Measurements from ENCODE around the gene RAB4A. TPM values are rescaled to one million over a fixed set of nuclear protein-coding genes. Genes with fewer than 3 reads are reported as not detected.

RAB4A gene
- polyA plus RNA-seq, 1 donor from 2014 or later, result 49.8 TPM

GRCh38 chr1:229293528-229294204, 22.8 kb downstream of the RAB4A start:
- Histone ChIP-seq H3K9me3 (ENCODE audit: low read length) (no peaks in the 10 kb centered on the region), H3F3A (ENCODE audit: insufficient read depth, low read length, poor library complexity, severe bottlenecking) (no peaks in the 10 kb centered on the region), H3K9me2 (ENCODE audit: insufficient read depth, low read length) (no peaks in the 10 kb centered on the region), H3K36me3 (ENCODE audit: insufficient read depth, low read length) (no peaks in the 10 kb centered on the region), H3K27me3 (ENCODE audit: insufficient read depth, low read depth, low read length) (no peaks in the 10 kb centered on the region), H2AFZ (ENCODE audit: low read depth, low read length) (no peak overlapping the region), H3K4me2 (ENCODE audit: low read length) (no peak overlapping the region), H3K4me3 (ENCODE audit: low read length) (no peak overlapping the region), H3K79me2 (replicated peaks; ENCODE audit: insufficient read depth, low read length) (no peaks in the 10 kb centered on the region), H3K9ac (ENCODE audit: low read length) (no peak overlapping the region), H4K20me1 (ENCODE audit: insufficient read depth) (no peaks in the 10 kb centered on the region), H3K27ac (ENCODE audit: low read length) (no peak overlapping the region)
- no peak for TF ChIP-seq CTCF (IDR thresholded peaks at IDR 0.05; ENCODE audit: poor library complexity, severe bottlenecking)
- TF ChIP-seq POLR2AphosphoS5 (IDR thresholded peaks at IDR 0.05), result no peak
- no peak for TF ChIP-seq MXI1 (conservative IDR thresholded peaks at IDR 0.05; ENCODE audit: poor library complexity, severe bottlenecking)
- no peak for TF ChIP-seq EZH2 (IDR thresholded peaks at IDR 0.05; ENCODE audit: borderline replicate concordance, insufficient read depth, low read length, poor library complexity, severe bottlenecking)
- no peak for TF ChIP-seq SMC3 (conservative IDR thresholded peaks at IDR 0.05; ENCODE audit: poor library complexity)
- no peak for TF ChIP-seq EP300 (conservative IDR thresholded peaks at IDR 0.05; ENCODE audit: poor library complexity, severe bottlenecking)
- TF ChIP-seq REST (IDR thresholded peaks at IDR 0.05; ENCODE audit: borderline replicate concordance), result no peak

- no peaks in the 10 kb centered on the region for H3F3A ChIP-seq (ENCODE audit: insufficient read depth, low read length, poor library complexity, severe bottlenecking)
- H3K9me3 ChIP-seq (ENCODE audit: low read length), result no peaks in the 10 kb centered on the region
- H2AFZ ChIP-seq (ENCODE audit: low read depth, low read length), result no peak overlapping the region
- H3K9ac ChIP-seq (ENCODE audit: low read length), result no peak overlapping the region
- H3K36me3 ChIP-seq (ENCODE audit: insufficient read depth, low read length), result no peaks in the 10 kb centered on the region
- no peaks in the 10 kb centered on the region for H4K20me1 ChIP-seq (ENCODE audit: insufficient read depth)
- no peak for TF ChIP-seq EP300 (conservative IDR thresholded peaks at IDR 0.05; ENCODE audit: poor library complexity, severe bottlenecking)
- no peak for TF ChIP-seq REST (IDR thresholded peaks at IDR 0.05; ENCODE audit: borderline replicate concordance)
- no peak for TF ChIP-seq EZH2 (IDR thresholded peaks at IDR 0.05; ENCODE audit: borderline replicate concordance, insufficient read depth, low read length, poor library complexity, severe bottlenecking)
- TF ChIP-seq RAD21 (conservative IDR thresholded peaks at IDR 0.05), result no peak
- no peak for TF ChIP-seq TAF1 (IDR thresholded peaks at IDR 0.05; ENCODE audit: low read depth)
- TF ChIP-seq CTCF (IDR thresholded peaks at IDR 0.05; ENCODE audit: poor library complexity, severe bottlenecking), result no peak
- no peak for TF ChIP-seq POLR2AphosphoS5 (IDR thresholded peaks at IDR 0.05)
- TF ChIP-seq SMC3 (conservative IDR thresholded peaks at IDR 0.05; ENCODE audit: poor library complexity), result no peak
- no peak for TF ChIP-seq MXI1 (conservative IDR thresholded peaks at IDR 0.05; ENCODE audit: poor library complexity, severe bottlenecking)
- no peaks in the 10 kb centered on the region for H3K9me2 ChIP-seq (ENCODE audit: insufficient read depth, low read length)
- no peak overlapping the region for H3K4me2 ChIP-seq (ENCODE audit: low read length)
- no peak overlapping the region for H3K27ac ChIP-seq (ENCODE audit: low read length)
- H3K79me2 ChIP-seq (replicated peaks; ENCODE audit: insufficient read depth, low read length), result no peaks in the 10 kb centered on the region
- H3K27me3 ChIP-seq (ENCODE audit: insufficient read depth, low read depth, low read length), result no peaks in the 10 kb centered on the region
- H3K4me3 ChIP-seq (ENCODE audit: low read length), result no peak overlapping the region
Measured at GRCh38 chr1:229295745-229296144, 24.8 kb downstream of the RAB4A start.

All from neural cell (in vitro differentiated cells).